HFFc6 (cell line): ENCODE data around the gene NPSR1. TPM values are rescaled to one million over a fixed set of nuclear protein-coding genes. Genes with fewer than 3 reads are reported as not detected.

Source experiments
- DNase-seq: peaks from one replicate; pipeline ENCODE4 v3.0.0-alpha.2; 2018
- H3K27ac Mint-ChIP-seq: 2 replicates; pipeline ENCODE4 v1.8.0; 2020; ENCODE audit warnings: mild to moderate bottlenecking, mixed read lengths
- H3K27me3 Mint-ChIP-seq: 2 replicates; pipeline ENCODE4 v1.8.0; 2021; ENCODE audit warnings: mild to moderate bottlenecking, moderate library complexity, mixed read lengths; ENCODE audit not compliant: insufficient read depth
- H3K36me3 Mint-ChIP-seq: 2 replicates; pipeline ENCODE4 v1.8.0; 2021; ENCODE audit warnings: low read depth, mixed read lengths
- H3K4me1 Mint-ChIP-seq: 2 replicates; pipeline ENCODE4 v1.8.0; 2020; ENCODE audit warnings: low read depth, mixed read lengths
- H3K4me3 Mint-ChIP-seq: 2 replicates; pipeline ENCODE4 v1.8.0; 2020; ENCODE audit warnings: mild to moderate bottlenecking, moderate library complexity, mixed read lengths
- H3K9me3 Mint-ChIP-seq: 2 replicates; pipeline ENCODE4 v1.8.0; 2020; ENCODE audit warnings: mild to moderate bottlenecking, mixed read lengths
- CTCF ChIP-seq: fragments of 200-600 bp; sonication (generic); IDR thresholded peaks from 2 replicates; pipeline ENCODE4 v1.5.0; 2021; ENCODE audit warnings: antibody characterized with exemption, mild to moderate bottlenecking
- total RNA-seq, 6 experiments: library from RNA; stranded (reverse); fragmentation: NEBNext Ultra II Directional; extraction: Animal tissue kit (Norgen Biotek cat#: 25700); gene quantifications; 2 replicates in 1 of 6; 3 replicates in 5 of 6; pipeline ENCODE4 v1.2.3, GENCODE V29; 2021

Gene NPSR1
- total RNA-seq, 6 experiments from 2014 or later: not detected

- H3K9me3 Mint-ChIP-seq: no peaks in the 10 kb centered on the region; the same call in 1 of the 2 replicates
- no peak overlapping the region; the same call in 1 of the 2 replicates for H3K27ac Mint-ChIP-seq
- peaks cover 23% of the 10 kb centered on the region; the same call in 1 of the 2 replicates for H3K4me1 Mint-ChIP-seq
- no peak for TF ChIP-seq CTCF
- H3K36me3 Mint-ChIP-seq: no peaks in the 10 kb centered on the region
- peak overlapping the region; percentile 67; the same call in 1 of the 2 replicates for H3K4me3 Mint-ChIP-seq
- peaks cover 15% of the 10 kb centered on the region for H3K27me3 Mint-ChIP-seq
- no peak for DNase-seq
Measured at GRCh38 chr7:34662058-34662708, 4.2 kb downstream of the NPSR1 start.

GRCh38 chr7:34664755-34665154 is 6.7 kb downstream of the NPSR1 start:
- H3K4me3 Mint-ChIP-seq: no peak overlapping the region
- no peak for TF ChIP-seq CTCF
- H3K36me3 Mint-ChIP-seq: no peaks in the 10 kb centered on the region
- peaks cover 32% of the 10 kb centered on the region; the same call in 1 of the 2 replicates for H3K4me1 Mint-ChIP-seq
- H3K27me3 Mint-ChIP-seq: peaks cover 19% of the 10 kb centered on the region
- H3K27ac Mint-ChIP-seq: no peak overlapping the region
- H3K9me3 Mint-ChIP-seq: no peaks in the 10 kb centered on the region; the same call in 1 of the 2 replicates
- no peak for DNase-seq

- Mint-ChIP-seq H3K4me3 (peak overlapping the region; percentile 44; the same call in 1 of the 2 replicates), H3K27ac (no peak overlapping the region; the same call in 1 of the 2 replicates), H3K4me1 (peaks cover 23% of the 10 kb centered on the region), H3K27me3 (peaks cover 5% of the 10 kb centered on the region), H3K36me3 (no peaks in the 10 kb centered on the region), H3K9me3 (no peaks in the 10 kb centered on the region)
- no peak for TF ChIP-seq CTCF
- DNase-seq: peak; percentile 47
Measured at GRCh38 chr7:34672430-34672829, 14.4 kb downstream of the NPSR1 start.

GRCh38 chr7:34673066-34673465 is 15.0 kb downstream of the NPSR1 start:
- H3K36me3 Mint-ChIP-seq: no peaks in the 10 kb centered on the region
- H3K4me1 Mint-ChIP-seq: peaks cover 17% of the 10 kb centered on the region
- H3K9me3 Mint-ChIP-seq: no peaks in the 10 kb centered on the region
- no peak for DNase-seq
- H3K27ac Mint-ChIP-seq: no peak overlapping the region
- TF ChIP-seq CTCF: no peak
- H3K27me3 Mint-ChIP-seq: peaks cover 5% of the 10 kb centered on the region
- H3K4me3 Mint-ChIP-seq: peak overlapping the region; percentile 44; the same call in 1 of the 2 replicates

- Mint-ChIP-seq H3K27me3 (no peaks in the 10 kb centered on the region; the same call in 1 of the 2 replicates), H3K9me3 (no peaks in the 10 kb centered on the region), H3K27ac (no peak overlapping the region), H3K4me1 (peaks cover 16% of the 10 kb centered on the region), H3K4me3 (no peak overlapping the region), H3K36me3 (no peaks in the 10 kb centered on the region)
- no peak for DNase-seq
- TF ChIP-seq CTCF: peak; percentile 83
Measured at GRCh38 chr7:34675749-34676374, 17.8 kb downstream of the NPSR1 start.
